Stimulated activated CD4-positive, alpha-beta T cell treated with anti-CD3 and anti-CD28 coated beads, TNF-alpha, amount 100 ng/mL, for 24 hours (primary cell): ENCODE data around the gene ART1.
A peak's percentile ranks its signal among the peaks of the same experiment; 100 is the strongest.
"Not testable (repeated sequence)": the region's sequence is repeated elsewhere in the genome, so short reads cannot be mapped to it uniquely, and the experiment has no call there.

Experiments
- DNase-seq, 3 experiments: peaks; one replicate each; pipeline ENCODE4 v3.0.0-alpha.2; 2020; ENCODE audit warnings: low read depth in 3 of 3

The ART1 gene

DNA sequence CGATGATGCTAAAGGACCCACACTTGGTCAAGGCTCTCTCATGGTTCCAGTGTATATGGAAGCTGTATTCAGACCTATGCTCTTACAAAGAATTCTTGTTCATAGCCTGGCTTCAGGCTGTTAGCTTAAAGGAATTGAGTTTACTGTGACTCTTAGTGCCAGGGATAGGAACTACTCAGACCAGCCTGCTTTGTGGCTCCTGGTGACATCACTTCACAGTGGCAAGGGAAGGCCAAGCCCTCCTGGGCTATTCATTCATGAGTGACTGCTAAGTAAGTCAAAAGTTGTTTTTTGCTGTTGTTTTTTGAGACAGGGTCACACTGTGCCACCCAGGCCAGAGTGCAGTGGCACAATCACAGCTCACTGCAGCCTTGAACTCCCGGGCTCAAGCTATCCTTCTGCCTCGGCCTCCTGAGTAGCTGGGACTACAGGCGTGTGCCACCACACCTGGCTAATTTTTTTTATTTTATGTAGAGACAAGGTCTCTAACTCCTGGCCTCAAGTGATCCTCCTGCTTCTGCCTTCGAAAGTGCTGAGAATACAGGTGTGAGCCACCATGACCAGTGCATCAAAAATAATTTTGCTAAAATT is 12.8 kb upstream of the ART1 start:
- no peak for DNase-seq

DNA sequence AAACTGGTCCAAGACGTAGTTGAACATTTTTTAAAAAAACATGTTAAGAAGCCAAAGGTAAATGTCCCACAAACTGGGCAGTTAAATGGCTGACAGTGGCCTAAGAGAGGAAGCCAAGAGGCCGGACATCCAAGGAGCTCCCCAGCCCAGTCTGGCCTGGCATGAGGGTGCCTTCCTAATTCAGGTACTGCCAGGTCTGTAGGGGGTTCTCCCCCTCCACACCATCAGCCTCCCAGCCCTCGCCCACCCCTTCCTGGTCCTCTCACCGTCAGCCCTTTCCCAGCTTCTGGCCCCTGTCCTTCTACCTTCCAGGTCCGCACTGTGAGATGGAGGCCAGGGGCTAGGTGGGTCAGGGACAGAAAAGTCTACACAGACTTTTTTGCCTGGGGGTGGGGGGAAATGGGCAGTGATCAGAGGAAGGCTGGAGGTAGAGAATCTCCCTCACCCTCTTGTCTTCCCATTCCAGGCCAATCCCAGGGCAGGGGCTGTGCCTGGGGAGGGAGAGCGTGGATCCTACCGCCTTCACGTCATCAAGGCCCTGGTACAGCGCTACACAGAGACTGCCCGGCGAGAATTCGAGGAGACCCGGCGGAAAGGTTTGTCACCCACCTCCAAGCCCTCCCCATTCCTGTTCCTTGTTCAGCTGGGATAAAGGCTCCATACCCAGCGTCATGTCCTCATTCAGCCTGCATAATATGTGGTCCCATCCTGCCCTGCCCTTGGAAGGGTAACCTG is 9.1 kb upstream of the ART1 start:
- no peak for DNase-seq

DNA sequence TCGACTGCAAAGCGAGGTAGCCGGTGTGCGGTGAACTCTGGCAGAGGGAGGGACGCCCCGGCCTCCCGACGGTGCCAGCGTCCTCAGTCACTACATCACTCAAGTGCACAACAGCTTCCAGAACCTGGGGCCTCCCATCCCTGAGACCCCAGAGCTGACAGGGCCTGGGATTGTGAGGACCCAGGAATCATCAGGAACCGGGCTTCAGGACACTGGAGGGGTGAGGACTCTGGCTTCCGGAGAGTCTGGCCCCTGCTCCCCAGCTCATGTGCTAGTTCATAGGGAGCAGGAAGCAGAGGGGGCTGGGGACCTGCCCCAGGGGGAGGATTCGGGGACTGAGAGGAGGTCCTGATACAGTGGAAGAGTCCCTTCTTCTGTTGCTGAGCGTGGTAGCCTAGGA is 7.7 kb upstream of the ART1 start:
- DNase-seq, result no peak

DNA sequence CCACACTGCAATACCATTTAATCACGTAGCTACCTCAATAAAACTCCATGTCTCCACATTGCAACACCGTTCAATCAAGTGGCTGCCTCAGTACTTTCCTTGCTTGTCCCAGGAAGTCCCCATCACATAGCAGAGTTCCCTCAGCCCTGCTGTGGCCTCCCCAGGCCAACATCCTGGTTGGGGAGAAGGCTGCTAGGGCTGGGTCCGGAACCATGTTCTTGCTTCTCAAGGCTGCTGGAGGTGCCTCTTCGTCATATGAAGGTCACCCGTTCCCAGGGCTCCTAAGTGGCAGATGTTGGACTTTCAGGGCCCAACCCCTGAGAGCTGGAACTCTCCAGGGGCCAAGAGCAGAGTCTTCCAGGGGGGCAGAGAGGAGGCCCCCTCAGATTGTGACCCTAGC is 6.4 kb upstream of the ART1 start:
- no peak for DNase-seq

DNA sequence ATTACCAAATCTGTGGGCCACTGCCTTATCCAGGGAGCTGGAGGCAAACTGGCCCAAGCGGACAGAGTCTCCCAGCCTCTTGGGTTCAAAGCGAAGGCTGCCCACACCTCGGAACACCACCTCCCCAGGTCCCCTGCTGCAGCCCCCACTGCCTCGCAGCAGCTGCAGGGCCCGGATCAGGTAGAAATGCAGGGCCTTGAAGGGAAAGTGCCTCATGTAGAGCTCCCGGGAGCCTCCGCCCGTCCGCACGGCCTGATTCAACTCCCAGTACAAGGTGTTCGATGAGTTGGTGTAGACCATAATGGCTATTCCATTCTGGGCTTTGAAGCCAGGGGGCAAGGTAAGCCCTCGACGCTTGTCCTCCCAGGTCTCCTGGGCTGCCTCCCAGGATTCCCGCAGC is 5.1 kb upstream of the ART1 start:
- no peak for DNase-seq

DNA sequence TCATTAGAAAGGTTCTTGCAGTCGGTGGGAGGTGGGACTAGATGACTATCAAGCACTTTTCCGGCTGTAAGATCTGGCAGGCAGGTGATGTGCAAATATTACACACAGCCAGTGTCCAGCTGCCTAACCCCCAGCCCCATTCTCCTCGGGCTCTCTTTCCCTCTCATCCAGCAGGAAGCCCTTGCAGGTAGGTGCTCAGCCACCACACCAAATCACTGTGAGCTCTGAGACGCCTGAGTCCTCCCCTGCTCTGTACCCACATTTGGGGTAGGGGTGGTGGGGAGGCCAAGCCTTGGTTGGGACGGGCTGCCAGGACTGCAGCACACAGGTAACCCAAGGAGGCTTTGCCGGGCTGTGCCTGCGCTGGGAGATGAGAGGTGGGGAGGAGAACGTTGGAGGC is 3.7 kb upstream of the ART1 start:
- no peak for DNase-seq

DNA sequence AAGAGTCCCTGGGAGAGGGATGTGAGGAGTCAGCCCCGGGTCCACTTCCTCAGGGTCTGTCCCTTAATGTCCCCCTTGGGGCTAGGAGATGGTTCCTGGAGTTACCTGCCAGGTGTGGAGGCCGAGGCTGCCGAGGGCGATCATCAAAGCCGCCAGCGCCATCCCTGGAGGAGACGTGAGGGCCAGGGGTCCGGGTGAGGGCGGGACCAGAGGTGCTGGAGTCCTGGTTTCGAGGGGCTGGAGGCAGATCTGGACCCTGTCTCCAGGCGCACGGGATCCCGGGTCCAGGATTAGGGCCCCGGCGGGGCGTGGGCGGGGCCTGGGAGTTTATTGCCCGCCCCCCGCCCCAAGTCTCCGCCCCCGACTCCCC is 3.2 kb upstream of the ART1 start, which contains the start of gene ART5:
Gene ART5 (minus strand): TSS at position 292 of the 370 bp plus-strand sequence. CDS start 130 bp downstream, at position 162.
- no peak for DNase-seq

DNA sequence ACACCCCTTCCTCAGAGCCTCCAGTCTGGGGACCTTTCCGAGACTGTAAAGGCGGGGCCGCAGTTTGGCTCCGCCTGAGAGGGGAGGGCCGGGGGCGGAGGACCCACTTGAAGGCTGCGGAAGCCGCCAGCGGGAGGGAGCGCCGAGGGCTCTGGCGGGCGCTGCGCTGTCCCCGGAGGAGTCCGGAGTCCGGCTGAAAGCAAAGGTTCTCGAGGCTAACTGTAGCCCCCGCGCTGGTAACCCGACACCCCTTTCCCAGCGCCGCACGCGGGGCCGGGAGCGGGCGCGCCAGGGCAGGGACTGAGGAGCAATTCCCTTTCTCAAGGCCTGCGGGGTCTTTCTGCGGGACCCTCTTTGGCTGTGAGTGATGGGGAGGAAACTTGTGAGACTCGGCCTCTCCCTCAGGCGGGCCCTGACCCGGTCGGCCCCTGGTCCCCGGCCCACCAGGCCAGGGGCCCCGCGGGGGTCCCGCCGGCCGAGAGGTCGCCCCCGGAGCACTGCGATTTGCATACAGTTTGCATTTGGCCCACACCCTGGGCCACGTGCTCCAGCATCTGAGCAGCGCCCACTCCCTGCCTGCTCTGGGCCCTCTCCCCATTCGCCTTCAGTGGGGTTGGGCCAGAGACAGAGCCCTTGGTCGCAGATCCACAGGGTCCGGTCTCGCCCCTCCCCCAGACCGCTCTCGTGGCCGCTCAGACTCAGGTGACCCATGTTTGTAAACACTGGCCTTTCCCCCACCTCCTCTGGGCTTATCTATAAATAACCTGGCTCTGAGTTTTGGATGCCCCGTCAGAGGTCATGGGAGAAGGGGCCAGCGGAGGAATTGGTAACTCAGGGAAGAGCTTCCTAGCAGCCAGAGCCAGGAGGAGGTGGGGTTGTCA is 2.6 kb upstream of the ART1 start:
- peak; percentile 22 to 65 (median 55) for DNase-seq

DNA sequence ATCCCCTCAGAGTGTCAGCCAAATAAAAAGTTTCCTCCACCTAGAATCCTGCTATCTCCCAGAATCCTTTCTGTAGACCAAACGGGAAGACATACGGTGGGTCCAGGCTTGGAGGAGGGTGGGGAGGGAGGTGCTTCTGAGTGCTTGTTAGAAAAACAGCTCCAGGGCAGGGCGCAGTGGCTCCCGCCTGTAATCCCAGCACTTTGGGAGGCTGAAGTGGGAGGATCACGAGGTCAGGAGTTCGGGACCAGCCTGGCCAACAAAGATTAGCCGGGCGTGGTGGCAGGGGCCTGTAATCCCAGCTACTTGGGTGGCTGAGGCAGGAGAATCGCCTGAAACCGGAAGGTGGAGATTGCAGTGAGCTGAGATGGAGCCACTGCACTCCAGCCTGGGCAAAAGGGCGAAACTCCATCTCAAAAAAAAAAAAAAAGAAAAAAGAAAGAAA is 1.8 kb upstream of the ART1 start:
- not testable (repeated sequence) for DNase-seq

DNA sequence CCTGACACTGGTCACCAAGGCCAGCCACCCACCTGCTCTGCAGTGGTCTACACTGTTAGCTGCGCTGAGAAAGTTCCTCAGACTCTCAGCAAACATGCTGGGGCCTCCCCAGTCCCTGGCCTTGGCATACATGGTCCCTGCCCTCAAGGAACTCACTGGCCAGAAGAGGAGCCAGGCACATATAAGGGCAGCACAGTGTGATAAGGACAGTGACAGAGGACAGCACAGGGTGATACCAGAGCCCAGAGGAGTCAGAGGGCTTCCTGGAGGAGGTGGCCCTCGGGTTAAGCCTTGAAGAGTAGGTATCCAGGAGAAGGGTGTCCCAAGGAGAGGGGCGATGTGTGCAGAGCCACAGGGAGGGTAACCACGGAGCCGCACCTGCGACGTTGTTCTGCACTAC is 624 bp downstream of the ART1 start:
- no peak for DNase-seq

DNA sequence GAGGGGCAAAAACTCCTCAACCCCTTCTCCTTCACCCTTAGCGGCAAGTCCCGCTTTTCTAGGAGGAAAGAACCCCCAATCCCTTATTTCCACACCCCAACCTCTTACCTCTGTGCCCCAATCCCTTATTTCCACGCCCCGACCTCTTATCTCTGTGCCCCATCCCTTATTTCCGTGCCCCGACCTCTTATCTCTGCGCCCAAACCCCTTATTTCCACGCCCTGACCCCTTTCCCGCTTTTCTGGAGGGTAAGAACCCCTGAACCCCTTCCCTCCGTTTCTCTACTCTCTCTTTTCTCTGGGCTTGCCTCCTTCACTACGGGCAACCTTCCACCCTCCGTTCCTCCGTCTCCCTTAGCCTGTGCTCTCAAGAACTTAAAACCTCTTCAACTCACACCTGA is 3.9 kb downstream of the ART1 start:
- not testable (repeated sequence) for DNase-seq

DNA sequence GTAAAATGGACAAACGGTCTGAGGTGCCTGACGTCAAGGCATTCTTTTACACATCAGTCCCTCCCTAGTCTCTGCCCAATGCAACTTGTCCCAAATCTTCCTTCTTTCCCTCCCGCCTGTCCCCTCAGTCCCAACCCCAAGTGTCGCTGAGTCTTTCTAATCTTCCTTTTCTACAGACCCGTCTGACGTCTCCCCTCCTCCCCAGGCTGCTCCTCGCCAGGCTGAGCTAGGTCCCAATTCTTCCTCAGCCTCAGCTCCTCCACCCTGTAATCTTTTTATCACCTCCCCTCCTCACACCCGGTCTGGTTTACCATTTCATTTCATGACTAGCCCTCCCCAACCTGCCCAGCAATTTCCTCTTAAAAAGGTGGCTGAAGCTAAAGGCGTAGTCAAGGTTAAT is 4.4 kb downstream of the ART1 start:
- not testable (repeated sequence) for DNase-seq

DNA sequence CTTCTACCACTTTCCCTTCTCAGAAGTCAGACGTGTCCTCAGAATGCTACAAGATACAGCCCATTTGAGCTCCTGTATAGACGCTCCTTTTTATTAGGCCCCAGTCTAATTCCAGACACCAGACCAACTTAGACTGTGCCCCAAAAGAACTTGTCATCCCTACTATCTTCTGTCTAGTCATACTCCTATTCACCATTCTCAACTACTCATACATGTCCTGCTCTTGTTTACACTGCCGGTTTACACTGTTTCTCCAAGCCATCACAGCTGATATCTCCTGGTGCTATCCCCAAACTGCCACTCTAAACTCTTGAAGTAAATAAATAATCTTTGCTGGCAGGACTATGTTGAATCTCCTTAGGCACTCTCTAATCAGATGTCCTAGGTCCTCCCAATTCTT is 7.6 kb downstream of the ART1 start:
- not testable (repeated sequence) for DNase-seq

DNA sequence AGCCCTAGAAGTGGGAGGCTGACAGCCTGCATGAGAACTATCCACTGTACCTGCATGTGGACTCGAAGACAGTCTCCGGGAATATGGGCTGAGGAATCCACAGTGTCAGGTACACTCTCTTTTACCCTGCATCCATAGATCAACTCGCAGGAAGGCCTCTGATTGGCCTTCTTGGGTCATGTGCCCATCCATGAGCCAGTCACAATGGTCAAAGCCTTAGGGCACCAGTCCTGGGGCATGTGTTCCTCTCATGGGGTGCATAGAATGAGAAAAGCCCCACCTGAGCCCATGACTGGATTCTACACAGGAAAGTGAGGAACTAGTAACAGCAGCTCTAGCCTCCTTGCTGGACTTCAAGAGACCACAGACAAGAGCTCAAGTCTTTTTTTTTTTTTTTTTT is 10.6 kb downstream of the ART1 start:
- DNase-seq, result no peak

DNA sequence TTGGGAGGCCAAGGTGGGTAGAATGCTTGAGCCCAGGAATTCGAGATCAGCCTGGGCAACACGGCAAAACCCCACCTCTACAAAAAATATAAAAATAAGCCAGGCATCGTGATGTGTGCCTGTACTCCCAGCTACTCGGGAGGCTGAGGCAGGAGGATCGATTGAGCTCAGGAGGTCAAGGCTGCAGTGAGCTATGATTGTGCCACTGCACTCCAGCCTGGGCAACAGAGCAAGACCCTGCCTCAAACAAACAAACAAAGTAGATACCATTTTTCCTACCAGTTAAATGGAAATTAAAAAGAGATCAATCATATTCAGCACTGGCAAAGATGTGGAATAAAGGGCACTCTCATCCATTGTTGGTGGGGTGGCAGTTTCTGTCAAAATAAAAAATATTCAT is 12.4 kb downstream of the ART1 start:
- not testable (repeated sequence) for DNase-seq

DNA sequence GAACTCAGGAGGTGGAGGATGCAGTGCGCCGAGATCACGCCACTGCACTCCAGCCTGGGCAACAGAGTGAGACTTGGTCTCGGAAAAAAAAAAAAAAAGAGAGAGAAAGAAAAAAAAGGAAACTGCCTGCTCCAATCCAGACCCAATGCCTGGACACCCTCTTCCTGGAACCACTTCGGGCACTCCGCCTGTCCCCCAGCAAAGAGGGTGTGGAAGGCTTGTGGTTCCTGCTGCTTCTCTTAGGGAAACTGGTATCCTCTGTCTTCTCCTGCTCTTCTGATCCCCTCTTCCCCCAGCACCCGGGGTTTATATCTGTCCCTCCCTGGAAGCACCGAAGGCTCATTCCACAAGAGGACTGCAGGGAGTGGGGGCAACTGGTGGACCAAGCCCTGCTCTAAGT is 13.3 kb downstream of the ART1 start:
- DNase-seq, result no peak

DNA sequence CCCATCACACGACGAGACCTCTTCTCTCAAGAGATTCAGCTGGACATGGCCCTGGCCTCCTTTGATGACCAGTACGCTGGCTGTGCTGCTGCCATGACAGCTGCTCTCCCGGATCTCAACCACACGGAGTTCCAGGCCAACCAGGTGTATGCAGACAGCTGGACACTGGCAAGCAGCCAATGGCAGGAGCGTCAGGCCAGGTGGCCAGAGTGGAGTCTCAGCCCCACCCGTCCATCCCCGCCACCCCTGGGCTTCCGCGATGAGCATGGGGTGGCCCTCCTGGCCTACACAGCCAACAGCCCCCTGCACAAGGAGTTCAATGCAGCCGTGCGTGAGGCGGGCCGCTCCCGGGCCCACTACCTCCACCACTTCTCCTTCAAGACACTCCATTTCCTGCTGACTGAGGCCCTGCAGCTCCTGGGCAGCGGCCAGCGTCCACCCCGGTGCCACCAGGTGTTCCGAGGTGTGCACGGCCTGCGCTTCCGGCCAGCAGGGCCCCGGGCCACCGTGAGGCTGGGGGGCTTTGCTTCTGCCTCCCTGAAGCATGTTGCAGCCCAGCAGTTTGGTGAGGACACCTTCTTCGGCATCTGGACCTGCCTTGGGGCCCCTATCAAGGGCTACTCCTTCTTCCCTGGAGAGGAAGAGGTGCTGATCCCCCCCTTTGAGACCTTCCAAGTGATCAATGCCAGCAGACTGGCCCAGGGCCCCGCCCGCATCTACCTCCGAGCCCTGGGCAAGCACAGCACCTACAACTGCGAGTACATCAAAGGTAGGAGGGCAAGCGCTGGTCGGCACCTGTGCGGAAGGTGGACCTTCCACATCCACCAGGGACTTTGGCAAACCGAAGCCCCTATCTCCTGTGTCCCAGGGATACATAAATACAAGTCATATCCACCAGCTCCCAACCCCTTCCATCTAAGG is 14.9 kb downstream of the ART1 start:
- DNase-seq, result no peak

DNA sequence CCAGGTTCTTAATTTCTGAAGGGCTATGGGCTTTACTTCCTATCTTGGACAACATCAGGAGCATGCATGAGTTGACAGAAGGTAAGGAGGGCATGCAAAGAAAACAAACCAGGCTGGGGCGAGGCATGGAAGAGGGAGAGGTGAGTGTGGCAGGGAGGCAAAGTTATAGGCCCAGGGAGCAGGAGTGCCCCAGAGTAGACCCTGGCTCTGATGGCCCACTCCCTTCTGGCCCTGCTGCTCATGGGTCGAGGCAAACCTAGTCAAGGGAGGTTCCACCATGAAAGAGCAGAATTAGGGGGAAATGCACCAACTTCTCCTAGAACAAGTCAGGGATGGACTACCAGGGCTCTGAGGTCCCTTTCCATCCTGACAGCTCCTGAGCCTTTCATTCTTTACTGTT is 16.0 kb downstream of the ART1 start:
- DNase-seq, result no peak

DNA sequence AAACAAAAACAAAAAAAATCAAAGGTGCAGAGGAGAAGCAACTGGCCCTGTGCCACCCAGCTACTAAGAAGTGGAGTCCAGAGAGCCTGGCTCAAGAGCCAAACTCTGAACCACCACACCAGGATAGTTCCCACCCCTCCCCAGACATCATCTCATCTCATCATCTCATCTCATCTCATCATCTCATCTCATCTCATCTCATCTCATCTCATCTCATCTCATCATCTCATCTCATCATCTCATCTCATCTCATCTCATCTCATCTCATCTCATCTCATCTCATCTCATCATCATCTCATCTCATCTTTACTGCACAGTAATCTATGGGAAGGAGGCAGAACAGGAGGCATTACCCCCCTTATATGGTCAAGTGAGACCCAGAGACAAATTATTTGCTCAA is 17.9 kb downstream of the ART1 start:
- no peak for DNase-seq

DNA sequence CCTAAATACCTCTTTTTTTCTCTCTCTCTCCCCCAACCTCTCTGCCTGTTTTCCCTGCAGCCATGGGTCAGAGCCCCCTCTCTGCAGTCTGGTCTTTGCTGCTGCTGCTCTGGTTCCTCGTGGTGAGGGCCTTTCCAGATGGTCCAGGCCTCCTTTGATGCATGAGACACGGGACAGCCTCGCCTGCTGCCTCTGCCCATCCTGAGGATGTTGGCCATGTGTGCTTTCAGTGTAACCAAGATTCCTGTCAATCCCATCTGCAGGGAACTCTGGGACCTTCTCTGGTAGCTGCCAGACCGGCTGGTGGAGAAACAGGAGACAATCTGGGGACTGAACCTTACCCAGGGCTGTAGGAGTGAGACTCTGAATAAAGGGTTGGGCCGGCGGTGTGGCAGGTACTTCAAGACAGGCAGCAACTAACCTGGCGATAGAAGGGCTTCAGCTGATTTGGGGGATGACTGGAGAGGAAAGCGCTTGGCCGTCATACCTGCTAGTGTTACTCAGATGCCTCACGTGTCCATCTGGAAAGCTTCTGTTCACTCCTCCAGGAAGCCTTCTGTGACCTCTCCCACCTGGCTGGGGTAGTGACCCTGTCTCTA is 19.2 kb downstream of the ART1 start:
- no peak for DNase-seq

DNA sequence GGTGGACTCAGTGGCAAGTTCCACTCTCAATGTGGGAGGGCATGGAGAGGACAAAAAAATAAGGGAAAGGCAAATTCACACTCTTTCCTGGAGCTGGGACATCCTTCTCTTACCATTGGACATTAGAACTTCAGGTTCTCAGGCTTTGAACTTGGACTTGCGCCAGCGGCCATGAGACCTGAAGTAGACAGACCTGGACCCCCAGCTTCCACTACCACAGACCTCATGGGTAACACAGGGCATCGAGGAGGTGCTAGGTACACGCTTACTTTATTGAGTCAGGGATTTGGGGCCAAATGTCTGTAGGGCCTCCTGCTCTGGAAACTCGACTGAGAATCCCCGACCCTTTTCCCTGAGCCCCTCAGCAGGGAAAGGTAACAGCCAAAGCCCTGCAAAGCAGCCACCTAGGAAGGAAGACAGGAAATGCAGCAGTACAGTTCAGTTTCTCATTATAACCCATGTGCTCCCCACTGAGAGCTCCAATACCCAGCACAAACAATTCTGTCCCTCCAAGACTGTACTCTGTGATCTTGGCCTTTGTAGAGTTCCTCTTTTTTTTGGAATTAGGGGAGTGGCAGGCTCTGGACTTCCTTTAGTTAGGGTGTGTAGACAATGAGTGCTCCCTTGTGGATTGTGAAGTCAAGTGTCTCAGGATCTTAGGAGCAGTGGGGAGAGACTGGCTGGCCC is 20.6 kb downstream of the ART1 start:
- DNase-seq, result no peak
